ENCODE data around the gene AK8.

The AK8 gene

DNA sequence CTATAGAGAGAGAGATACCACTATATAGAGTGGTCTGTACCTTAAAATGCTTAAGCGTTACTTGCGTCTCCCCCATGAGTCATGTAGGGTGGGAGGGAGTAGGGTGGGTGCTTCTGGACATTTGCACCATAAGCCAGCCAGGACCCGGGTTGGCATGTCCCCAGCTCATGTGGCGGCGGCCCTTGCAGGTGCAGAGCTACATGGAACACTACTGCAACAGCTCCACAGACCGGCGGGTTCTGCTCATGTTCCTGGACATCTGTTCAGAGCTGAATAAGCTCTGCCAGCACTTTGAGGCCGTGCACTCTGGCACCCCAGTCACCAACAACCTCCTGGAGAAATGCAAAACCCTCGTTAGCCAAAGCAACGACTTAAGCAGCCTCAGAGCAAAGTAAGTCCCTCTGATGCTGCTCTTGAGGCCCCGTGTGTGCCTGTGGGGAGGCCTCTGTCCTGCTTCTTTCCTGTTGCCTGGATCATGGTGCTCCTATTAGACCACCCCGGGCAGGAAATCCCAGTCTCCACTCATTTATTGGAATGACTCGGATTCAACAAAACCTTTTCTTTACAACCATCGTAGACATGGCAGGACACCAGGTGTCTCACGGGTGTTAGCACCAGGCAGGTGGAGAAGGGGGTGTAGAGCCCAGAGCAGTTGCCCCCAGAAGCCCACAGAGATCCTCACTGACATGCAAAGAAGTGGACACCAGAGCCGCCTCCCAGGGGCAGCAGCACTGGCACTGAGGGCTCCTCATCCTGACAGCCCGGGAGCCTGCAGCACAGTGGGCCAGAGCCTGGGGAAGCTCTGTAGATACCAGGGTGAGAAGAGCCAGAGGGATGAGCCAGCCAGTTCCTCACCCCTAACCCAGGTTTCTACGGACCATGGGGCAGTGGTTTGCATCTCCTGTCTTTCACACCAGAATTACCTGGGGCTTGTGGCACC is 9.4 kb upstream of the AK8 start:
- DNase-seq: no peak

DNA sequence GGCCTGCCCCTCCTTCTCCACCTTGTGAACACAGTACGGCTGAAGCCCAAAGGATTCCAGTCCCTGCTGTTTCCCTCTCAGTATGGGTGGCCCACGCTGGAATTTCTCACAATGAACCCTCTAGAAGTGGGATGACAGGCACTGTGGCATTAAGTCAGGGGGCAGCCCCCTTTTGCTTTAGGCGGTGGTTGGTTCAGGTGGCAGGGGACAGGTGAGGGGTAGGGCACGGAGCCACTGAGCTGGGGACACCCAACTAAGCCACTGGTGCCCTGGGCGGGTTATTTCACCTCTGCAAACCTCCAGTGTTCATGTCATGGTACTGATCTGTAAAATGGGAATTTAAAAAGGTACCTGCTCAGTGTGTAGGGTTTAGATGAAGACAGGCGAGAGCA is 8.2 kb upstream of the AK8 start:
- DNase-seq: no peak

DNA sequence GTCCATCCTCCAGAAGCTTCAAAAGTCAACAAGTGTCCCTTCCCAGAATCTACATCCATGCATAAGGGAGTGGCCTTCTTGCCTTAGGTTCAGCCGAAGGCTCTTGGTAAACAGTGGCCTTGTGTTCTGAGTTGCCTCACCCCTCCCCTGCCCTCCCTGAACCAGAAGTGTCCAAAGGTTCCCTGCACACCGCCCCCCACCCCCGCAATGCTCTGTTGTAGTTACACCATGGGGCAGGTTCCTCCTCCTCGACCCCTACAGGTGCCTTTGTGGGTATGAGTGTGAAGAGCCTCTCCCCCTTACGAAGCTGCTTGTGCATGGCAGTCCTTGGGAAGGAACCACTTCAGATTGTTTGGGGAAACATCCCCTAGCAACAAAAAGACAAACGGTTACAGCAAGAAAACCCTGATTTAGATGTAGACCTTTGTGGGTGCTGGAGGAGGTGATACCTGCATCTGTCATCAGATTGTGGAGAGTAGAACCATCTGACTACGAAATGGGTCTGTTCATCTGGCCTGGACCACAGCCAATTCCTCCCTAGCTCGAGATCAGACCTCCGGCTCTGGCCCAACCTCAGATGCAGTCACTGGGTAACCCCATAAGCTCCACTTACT is 7.7 kb upstream of the AK8 start:
- DNase-seq: no peak

DNA sequence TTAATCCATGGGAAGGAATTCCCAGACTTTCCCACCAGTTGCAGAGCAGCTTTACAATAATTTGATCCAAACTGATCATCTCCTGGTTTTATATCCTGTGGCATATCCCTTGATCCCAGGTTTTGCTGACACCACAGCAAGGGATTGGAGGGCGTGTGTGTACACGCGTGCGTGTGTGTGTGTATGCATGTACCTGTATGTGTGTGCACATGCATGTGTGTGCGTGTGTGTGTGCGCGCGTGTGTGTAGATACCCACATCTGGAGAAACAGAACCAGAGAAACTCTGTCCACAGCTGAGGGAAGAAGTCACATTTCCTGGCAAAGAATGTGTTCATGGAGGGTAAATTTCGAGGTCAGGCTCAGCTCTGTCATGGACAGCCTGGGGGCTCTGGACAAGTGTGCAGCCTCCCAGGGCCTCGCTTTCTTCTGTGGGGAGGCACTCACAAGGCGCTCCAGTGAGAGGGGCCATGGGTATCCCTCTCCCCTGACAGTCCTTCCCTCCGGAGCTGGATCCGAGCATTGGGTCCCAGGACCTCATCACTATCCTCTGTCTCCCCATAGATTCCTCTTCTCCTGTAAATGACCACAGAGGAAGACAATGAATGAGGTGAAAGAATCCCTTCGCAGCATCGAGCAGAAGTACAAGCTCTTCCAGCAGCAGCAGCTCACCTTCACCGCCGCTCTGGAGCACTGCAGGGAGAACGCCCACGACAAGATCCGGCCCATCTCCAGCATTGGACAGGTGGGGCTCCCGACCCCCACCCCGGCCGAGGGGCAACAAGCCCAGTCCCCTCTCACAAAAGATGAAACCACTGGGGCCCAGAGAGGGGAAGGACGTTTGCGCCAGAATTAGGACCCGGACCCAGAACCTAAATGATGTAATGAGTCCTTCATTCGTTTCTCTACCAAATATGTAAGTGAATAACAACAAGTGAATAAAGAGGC is 5.5 kb upstream of the AK8 start:
- DNase-seq: no peak

DNA sequence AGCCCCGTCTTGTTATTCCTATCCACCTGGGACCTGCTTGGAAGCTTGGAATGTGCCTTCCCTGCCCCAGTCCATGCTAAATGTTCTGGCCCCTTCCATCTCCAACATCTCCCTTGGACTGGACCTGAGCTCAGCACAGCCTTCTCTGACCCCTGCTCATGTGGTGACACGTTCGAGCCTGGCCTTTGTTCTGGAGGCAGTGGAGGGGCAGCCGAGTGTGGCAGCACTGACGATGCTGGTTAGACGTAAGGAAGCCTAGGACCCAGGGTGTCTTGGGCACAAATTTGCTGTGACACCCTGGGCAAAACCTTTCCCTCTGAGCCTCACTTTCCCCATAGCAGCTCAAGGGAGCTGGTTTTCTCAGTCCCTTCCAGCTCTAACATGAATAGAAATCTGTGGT is 4.5 kb upstream of the AK8 start:
- no peak for DNase-seq

DNA sequence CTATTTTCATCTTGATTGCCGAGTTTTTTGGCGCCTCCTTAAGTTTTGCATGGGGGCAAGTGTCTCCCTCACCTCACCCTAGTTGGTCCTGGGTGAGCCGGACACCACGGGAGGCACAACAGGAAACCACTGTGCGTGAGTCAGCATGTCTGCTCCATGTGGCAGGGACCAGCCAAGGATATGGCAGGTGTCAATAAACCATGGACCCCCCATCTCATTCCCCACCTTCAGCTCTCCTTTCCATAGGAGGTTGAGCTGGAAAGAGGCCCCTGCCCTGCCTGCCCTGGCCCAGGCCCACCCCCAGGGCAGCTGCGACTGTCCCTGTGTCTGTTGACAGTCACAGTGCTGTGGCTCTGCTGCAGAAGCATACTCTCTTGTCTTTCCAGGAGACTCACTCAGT is 3.7 kb upstream of the AK8 start:
- no peak for DNase-seq

DNA sequence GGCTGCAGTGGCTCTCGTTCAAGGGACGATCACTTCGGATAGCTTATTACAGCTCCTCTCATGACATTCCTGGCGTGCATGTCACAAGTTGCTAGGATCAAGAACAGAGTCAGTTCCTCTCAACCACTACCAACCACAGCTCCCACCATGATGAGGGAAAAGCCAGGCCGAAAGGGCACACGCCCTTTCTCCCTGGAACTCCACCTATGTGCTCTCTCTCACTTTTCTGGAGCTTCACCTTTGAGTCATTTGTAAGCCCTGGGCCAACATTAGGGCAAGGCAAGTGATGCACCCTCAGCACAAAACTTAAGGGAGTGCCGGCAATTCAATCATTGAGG is 2.2 kb upstream of the AK8 start:
- no peak for DNase-seq

DNA sequence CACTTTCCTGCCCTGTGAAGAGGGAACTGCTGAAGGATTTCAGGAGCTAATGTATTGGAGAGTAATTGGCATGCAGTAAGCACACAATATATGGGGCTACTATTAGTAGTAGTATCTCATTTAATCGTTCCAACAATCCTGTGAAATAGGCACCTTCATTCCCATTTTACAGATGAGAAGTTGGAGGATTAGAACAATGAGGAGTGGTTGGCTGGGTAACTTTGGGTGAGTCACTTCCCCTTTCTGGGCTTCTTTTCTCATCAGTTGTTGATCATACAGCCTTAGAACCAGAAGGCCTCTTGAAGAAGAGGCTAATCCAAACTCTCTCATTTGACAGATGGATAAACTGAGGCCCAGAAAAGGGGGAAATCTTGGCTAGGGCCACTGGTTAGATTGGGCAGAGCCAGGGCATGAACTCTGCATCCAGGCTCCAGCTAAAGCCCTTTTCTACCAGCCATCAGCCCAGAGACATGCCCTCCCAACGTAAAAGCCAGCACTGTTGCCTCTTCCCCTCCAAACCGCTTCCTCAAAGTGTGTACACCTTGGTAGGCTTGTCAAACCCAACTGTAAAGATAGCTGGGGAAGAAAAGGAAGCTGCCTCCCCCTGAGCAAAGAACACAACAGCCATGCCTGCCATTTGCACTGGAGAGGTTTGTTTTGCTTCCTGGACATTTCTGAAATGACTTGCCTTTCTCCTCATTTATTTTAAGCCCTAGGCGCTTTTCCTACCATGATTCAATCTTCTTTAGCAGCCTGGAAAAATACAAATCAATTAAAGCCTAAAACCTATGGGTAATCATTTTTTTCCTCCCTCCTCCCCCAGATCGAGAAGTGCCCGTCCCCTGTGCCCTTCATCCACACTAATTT is 1.6 kb upstream of the AK8 start:
- DNase-seq: no peak

DNA sequence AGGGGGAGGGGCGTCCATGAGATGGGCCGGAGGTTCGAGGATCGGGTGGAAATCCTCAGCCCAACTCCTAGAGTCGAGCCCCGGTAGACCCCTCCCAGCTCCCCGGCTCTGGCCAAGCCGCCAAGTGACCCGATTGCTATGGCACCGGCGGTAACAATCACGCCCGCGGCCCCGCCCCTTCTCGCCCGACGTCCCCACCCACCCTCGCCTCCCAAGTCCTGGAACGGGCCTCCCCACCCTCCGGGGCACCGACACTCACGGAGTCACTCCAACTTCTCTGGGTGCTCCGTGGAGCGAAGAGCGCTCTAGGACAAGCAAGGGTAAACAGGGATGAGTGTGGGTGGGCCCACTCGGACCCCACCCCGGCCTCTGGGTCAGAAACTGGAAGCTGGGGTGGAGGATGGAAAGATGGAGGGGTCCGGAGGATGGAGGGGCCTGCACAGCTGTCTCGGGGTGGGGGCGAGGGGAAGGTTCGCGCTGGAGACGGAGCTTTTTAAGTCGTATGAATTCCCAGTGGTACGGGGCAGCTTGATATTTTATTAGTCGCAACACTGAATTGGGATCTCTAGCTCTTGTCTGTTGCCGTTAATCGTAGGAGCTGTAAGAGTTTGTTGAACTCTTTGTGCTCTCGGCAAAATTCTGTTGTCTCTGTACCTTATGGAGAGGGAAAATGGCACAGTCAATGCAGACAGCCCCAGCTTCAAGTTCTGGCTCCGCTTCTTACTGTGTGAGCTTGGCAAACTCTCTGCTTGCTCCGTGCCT is 792 bp upstream of the AK8 start, which contains the start of gene SPACA9:
SPACA9 (plus strand) TSS at position 204 of the 762 bp plus-strand sequence. CDS start 5,050 bp downstream, outside the sequence.
- peak; percentile 32 for DNase-seq

DNA sequence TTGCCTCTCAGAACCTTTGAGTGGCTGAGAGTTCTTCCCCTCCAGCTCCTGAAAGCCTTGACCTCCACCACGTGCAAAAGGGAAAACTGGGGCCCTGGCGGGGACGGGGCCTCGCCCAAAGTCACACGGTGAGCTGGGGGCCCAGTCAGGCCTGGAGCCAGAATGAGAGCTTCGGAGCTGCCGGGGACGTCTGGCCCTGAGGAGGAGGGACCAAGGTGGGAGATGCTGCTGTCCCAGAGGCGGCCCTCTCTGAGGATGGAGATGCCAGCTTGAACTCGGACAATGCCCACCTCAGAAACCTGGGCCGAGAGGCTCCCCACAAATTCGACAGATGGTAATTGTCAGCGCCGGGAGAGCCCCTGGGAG is 643 bp downstream of the AK8 start:
- DNase-seq: no peak

DNA sequence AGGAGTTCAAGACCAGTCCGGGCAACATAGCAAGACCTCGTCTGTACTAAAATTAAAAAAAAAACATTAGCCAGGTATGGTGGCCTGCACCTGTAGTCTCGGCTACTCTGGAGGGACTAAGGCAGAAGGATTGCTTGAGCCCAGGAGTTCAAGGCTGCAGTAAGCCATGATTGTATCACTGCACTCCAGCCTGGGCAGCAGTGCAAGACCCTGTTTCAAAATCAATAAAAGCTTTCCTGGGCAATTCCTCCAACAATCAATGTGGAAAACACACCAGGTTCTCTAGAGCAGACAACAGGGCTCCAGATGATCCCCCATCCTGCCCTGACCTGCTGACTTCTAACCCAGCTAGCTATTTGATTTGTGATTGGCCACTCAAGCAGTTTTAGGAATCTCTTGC is 1.2 kb downstream of the AK8 start:
- DNase-seq: no peak

DNA sequence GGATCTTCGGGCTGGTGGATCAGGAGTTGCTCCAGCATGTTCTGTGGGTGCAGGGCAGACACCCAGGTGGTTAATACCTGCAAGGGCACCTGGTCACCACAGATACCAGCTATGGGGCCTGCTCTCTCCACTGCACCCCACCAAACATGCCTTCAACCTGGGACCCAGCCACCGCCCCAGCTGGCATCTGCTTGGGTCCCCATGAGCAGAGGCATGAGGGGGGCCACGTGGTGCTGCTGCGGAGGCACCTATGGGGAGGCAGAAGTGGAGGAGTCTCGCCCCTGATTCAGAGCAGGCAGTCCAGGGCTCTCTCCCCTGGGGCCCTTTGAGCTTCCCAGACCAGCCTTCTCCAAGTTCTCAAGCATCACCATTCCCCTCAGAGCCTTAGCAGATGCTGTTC is 2.9 kb downstream of the AK8 start:
- no peak for DNase-seq

DNA sequence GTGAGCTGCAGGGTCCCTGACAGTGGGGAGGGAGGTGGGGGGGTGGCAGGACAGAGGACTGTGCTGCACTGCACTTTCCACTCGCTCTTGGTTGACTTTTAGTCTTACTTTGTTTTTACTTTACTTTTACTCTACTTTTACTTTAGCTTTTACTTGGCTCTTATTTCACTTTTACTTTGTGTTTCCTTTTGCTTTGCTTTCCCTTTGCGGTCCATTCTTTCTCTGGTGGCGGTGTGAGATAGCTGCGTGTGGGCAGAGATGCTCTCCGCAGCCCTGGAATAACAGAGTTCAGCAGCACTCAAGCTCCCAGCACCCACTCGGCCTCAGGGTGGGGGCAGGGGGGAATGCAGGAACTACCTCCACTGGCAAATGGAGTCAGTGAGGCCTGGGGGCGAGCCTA is 4.7 kb downstream of the AK8 start:
- no peak for DNase-seq

DNA sequence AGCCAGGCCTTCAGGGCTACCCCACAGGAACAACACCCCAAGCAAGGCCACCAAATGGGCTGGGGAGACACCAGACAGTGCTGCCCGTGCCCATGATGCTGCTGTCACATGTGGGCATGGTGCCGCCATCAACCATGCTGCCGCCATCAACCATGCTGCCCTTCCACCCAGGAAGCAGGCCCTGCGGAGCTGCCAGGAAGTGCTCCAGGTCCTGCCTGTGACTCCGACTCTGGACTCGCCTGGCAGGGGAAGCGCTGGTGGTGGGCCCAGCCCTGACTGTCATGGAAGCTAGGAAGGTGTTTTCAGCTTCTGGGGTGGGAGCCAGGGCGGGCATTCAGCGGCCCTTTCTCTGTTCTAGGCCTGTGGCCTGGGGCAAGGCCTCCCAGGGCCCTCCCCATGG is 8.8 kb downstream of the AK8 start:
- DNase-seq: no peak

DNA sequence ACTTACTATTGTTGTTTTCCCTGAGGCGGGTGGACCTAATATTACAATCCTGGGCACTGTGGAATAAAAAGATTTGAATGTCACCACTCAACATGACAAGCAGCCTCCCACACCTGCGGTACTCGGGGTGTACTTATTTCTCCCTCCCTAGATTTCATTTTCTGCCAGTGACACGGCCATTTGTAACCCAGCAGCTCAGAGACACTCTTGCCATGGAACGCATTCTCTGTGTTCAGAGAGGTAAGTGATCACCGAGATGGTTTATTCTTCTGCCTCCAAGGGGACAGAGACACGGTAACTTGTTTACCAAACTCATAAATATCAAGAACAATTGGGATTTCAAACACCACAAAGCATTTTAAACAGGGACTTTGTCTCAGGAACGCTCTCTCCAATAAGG is 11.2 kb downstream of the AK8 start:
- DNase-seq: no peak

DNA sequence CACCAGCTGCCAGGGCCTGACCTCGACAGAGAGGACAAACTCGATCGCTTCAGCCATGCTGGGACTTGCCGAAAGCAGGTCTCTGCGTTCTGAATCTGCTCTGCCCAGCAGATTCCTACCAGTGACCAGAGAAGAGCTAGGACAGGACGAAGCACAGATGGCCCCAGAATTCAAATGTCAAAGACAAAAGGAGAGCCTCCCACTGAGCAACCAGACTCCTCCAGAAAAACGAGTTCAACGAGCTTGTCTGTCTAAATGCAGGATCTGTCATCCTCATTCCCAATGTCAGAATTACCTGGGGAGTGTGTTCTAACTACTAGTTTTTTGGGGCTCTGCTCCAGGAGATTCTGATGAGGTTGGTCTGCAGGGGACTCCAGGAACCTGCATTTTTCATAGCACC is 13.4 kb downstream of the AK8 start:
- DNase-seq: no peak

DNA sequence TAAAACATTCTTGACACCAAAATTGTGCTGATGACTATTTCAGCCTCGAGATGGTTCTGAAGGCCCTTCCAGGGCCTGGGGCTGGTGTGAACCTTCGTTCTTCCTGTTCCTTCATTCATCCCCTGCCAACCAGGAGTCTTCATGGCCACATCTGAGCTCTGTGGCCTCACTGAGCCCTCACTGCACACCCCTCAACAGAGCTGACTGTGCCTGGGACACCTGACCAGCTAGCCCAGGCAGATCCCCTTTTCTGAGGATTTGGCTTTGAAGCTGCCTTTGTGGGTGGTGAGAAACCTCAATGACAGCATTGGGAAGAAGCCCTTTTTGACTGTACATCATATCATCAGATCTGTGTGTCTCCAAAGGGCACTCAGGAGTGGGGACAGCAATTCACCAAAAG is 13.8 kb downstream of the AK8 start:
- no peak for DNase-seq

DNA sequence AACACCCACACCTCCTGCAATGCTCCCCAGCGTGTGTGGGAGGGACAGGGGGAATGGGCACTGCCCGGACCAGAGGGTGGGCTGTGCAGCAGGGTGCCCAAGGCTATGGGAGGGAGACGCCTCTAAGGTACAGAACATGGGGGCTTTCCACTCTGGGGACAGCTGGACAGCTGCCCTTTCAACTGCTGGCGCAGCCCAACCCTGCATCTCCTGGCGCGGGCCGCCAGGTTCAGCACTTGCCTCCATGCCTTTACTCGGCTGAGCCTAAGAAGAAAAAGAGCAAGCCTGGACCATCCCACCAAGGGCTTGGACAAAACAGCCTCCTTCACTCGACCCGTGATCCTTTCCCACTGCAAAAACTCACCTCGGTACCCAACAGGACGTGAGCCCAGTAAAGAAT is 15.0 kb downstream of the AK8 start:
- DNase-seq: no peak

DNA sequence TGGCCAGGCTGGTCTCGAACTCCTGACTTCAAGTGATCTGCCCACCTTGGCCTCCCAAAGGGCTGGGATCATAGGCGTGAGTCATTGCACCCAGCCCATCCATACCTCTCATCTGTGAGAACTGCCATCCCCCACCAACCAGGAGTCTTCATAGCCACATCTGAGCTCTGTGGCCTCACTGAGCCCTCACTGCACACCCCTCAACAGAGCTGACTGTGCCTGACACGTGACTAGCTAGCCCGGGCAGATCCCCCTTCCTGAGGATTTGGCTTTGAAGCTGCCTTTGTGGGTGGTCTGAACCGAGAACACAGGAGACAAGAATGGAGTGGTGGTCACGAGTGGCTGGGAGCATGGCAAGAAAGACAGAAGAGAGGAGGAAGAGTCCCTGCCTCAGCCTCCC is 15.6 kb downstream of the AK8 start:
- no peak for DNase-seq

DNA sequence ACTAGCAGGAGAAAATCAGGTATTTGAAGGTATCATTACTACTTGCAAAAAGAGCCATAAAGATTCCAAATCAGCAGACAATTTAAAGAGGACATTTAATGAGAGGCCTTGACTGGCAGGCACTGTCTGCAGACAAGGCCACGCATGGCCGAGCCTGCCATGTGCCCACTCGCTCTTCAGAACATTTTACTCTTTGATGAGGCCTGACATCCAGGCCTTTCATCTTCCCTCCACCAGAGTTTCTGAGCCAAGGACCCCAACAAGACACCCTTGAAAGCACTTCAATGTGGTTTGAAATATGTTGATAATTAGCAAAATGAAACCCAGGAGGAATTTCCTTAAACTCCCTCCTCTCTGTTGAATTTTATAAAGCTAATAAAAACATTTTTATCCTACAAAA is 16.4 kb downstream of the AK8 start:
- no peak for DNase-seq

DNA sequence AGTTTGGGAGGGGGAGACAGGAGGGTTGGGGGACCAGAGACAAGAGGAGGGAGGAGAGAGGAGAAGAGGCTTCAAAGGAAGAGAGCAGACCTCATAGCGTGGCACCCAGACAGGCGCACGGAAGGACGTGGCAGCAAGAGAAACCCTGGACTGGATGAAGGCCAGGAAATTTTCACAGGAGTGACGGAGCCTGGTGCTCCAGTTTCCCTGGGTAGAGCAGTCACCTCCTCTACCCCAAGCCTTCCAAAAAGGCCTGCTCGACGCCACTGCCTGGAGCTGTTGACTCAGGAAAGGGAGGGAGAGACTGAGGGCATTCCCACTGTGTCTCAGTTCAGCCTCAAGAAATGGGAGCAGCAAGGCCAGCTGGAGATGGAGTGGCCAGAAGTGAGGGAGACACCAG is 19.3 kb downstream of the AK8 start:
- DNase-seq: no peak

Measured in activated T-cell treated with anti-CD3 and anti-CD28 coated beads, Interleukin-2, amount 50 U/mL, for 1 hour (primary cell).